ENCODE results near the gene MID1. TPM values are rescaled to one million over a fixed set of nuclear protein-coding genes. Genes with fewer than 3 reads are reported as not detected.

Gene MID1
- total RNA-seq, 1 experiment from 2014 or later, result 32.4 TPM

DNA sequence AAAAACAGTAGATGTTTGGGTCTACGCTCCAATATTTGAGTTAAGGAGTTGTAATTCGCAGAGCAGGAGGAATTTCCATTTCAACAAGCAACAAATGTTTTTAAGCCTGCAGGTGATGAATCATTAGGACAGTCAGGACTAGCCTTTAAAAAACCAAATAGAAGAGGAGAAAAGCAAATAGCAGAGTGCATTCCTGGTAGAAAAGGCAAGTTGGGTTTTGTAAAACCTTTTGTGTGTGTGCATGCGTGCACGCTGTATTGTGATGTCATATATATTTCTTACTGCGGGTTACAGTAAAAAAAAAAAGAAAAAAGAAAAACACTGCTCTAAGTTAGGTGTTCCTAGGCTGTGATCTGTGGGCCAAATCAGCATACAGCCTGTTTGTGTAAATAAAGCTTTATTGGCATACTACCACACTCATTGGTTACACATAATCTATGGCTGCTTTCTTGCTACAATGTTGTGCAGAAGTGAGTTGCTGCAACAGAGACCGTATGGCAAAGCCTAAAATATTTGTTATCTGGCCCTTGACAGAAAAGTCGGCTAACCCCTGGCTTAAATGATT lies 135.6 kb downstream of the MID1 start:
- no peak overlapping the region for H3K27ac ChIP-seq (ENCODE audit: low read length)

DNA sequence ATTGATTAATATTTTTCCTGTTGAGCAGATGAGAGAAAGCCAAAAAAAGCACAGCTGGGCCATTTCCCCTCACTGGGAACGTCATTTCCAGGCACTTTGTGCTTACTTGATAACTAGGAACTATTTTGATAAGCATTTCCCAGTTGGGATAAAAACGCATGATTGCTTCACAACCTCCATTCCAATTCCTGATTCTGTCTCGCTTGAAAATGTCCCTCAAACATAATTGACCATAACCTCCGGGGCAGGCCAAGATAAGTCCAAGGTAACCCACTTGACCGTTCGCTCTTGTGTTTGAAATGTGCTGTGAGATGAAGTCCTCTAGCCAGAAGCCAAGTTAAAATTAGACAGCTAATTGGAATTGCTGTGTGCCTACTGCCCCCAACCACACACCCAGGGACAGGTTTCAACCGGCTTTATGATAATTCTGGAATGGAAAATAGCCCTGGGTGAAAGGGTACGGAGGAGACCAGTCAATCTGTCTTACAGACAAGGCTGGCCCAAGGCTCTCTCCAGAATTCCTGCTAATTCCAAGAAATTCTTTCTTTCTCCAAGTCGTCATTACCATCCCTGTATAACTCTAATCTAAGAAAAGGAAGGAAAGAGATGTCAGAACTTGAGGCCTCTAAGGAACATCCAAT lies 137.1 kb downstream of the MID1 start:
- CTCF ChIA-PET, result no interaction called here
- intact Hi-C loops (cut with micrococcal nuclease; ENCODE audit: unreplicated experiment), result no loop called here
- no TSS peak for BruUV-seq (replicated peaks)
- H3K36me3 ChIP-seq (ENCODE audit: control insufficient read depth, insufficient read depth, low read length), result no peaks in the 10 kb centered on the region
- no peaks in the 10 kb centered on the region for H3K9me3 ChIP-seq (ENCODE audit: control insufficient read depth, insufficient read depth, low read depth, low read length)
- no peaks in the 10 kb centered on the region for H3K4me1 ChIP-seq (ENCODE audit: control insufficient read depth, insufficient read depth, low read length)
- no peak overlapping the region for H3K27ac ChIP-seq (ENCODE audit: low read length)
- in situ Hi-C loops (cut with HindIII; ENCODE audit: low pct_unique_long_range_greater_than_20kb, low sequenced_read_pairs), result no loop called here
- ATAC-seq (no peak), DNase-seq (ENCODE audit: low read depth, low spot score) (no peak)
- no peak overlapping the region for H3K4me3 ChIP-seq (ENCODE audit: low read depth in 2 of 2, low read length in 2 of 2)
- POLR2A ChIA-PET, result no interaction called here
- no peaks in the 10 kb centered on the region for H3K27me3 ChIP-seq (ENCODE audit: control insufficient read depth, insufficient read depth, low read length)
- no peak for TF ChIP-seq CTCF (IDR thresholded peaks at IDR 0.05)
- TF ChIP-seq SIN3A (IDR thresholded peaks at IDR 0.05; ENCODE audit: borderline replicate concordance, insufficient read depth, low read depth, low read length), result no peak
- no peak for TF ChIP-seq TCF7L2 (IDR thresholded peaks at IDR 0.05; ENCODE audit: low read depth, low read length)
- TF ChIP-seq, protein P1, sequence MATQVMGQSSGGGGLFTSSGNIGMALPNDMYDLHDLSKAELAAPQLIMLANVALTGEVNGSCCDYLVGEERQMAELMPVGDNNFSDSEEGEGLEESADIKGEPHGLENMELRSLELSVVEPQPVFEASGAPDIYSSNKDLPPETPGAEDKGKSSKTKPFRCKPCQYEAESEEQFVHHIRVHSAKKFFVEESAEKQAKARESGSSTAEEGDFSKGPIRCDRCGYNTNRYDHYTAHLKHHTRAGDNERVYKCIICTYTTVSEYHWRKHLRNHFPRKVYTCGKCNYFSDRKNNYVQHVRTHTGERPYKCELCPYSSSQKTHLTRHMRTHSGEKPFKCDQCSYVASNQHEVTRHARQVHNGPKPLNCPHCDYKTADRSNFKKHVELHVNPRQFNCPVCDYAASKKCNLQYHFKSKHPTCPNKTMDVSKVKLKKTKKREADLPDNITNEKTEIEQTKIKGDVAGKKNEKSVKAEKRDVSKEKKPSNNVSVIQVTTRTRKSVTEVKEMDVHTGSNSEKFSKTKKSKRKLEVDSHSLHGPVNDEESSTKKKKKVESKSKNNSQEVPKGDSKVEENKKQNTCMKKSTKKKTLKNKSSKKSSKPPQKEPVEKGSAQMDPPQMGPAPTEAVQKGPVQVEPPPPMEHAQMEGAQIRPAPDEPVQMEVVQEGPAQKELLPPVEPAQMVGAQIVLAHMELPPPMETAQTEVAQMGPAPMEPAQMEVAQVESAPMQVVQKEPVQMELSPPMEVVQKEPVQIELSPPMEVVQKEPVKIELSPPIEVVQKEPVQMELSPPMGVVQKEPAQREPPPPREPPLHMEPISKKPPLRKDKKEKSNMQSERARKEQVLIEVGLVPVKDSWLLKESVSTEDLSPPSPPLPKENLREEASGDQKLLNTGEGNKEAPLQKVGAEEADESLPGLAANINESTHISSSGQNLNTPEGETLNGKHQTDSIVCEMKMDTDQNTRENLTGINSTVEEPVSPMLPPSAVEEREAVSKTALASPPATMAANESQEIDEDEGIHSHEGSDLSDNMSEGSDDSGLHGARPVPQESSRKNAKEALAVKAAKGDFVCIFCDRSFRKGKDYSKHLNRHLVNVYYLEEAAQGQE (IDR thresholded peaks at IDR 0.05; ENCODE audit: insufficient read depth in 1 of 2, low read depth in 2 of 2, low read length in 1 of 2), result no peak
- no peak for TF ChIP-seq POLR2AphosphoS5 (IDR thresholded peaks at IDR 0.05; ENCODE audit: low read depth, low read length)

More for the DNA sequence above, 135.6 kb downstream of the MID1 start:
- no peak for TF ChIP-seq POLR2AphosphoS5 (IDR thresholded peaks at IDR 0.05; ENCODE audit: low read depth, low read length)
- no peak for TF ChIP-seq TCF7L2 (IDR thresholded peaks at IDR 0.05; ENCODE audit: low read depth, low read length)
- H3K4me3 ChIP-seq (ENCODE audit: low read depth in 2 of 2, low read length in 2 of 2), result no peak overlapping the region
- no peaks in the 10 kb centered on the region for H3K4me1 ChIP-seq (ENCODE audit: control insufficient read depth, insufficient read depth, low read length)
- H3K27me3 ChIP-seq (ENCODE audit: control insufficient read depth, insufficient read depth, low read length), result no peaks in the 10 kb centered on the region
- ChIA-PET CTCF (no interaction called here), POLR2A (no interaction called here)
- in situ Hi-C loops (cut with HindIII; ENCODE audit: low pct_unique_long_range_greater_than_20kb, low sequenced_read_pairs), result no loop called here
- no peaks in the 10 kb centered on the region for H3K9me3 ChIP-seq (ENCODE audit: control insufficient read depth, insufficient read depth, low read depth, low read length)
- no peaks in the 10 kb centered on the region for H3K36me3 ChIP-seq (ENCODE audit: control insufficient read depth, insufficient read depth, low read length)
- ATAC-seq (no peak), DNase-seq (ENCODE audit: low read depth, low spot score) (no peak)
- intact Hi-C loops (cut with micrococcal nuclease; ENCODE audit: unreplicated experiment), result no loop called here
- BruUV-seq (replicated peaks), result no TSS peak

- in situ Hi-C loops (cut with HindIII; ENCODE audit: low pct_unique_long_range_greater_than_20kb, low sequenced_read_pairs), result no loop called here
- ATAC-seq (no peak), DNase-seq (ENCODE audit: low read depth, low spot score) (no peak)
- no TSS peak for BruUV-seq (replicated peaks)
- Histone ChIP-seq H3K9me3 (ENCODE audit: control insufficient read depth, insufficient read depth, low read depth, low read length) (no peaks in the 10 kb centered on the region), H3K27me3 (ENCODE audit: control insufficient read depth, insufficient read depth, low read length) (no peaks in the 10 kb centered on the region), H3K36me3 (ENCODE audit: control insufficient read depth, insufficient read depth, low read length) (no peaks in the 10 kb centered on the region), H3K4me1 (ENCODE audit: control insufficient read depth, insufficient read depth, low read length) (no peaks in the 10 kb centered on the region), H3K27ac (ENCODE audit: low read length) (no peak overlapping the region), H3K4me3 (ENCODE audit: low read depth in 2 of 2, low read length in 2 of 2) (no peak overlapping the region)
- ChIA-PET POLR2A (no interaction called here), CTCF (no interaction called here)
- TF ChIP-seq POLR2AphosphoS5 (IDR thresholded peaks at IDR 0.05; ENCODE audit: low read depth, low read length) (no peak), SIN3A (IDR thresholded peaks at IDR 0.05; ENCODE audit: borderline replicate concordance, insufficient read depth, low read depth, low read length) (no peak), TCF7L2 (IDR thresholded peaks at IDR 0.05; ENCODE audit: low read depth, low read length) (no peak), CTCF (IDR thresholded peaks at IDR 0.05) (no peak)
- TF ChIP-seq, protein P1 (IDR thresholded peaks at IDR 0.05; ENCODE audit: insufficient read depth in 1 of 2, low read depth in 2 of 2, low read length in 1 of 2), result no peak
- intact Hi-C loops (cut with micrococcal nuclease; ENCODE audit: unreplicated experiment), result no loop called here
Measured at GRCh38 chrX:10482708-10483107, 137.7 kb downstream of the MID1 start.
